Measurements from ENCODE around the gene GARIN5A.

Gene GARIN5A

GRCh38 chr19:50507376-50507775 lies 30.7 kb upstream of the GARIN5A start:
- DNase-seq (ENCODE audit: low read depth): no peak

GRCh38 chr19:50506700-50507099 lies 30.1 kb upstream of the GARIN5A start:
- TF ChIP-seq CTCF (conservative IDR thresholded peaks at IDR 0.05; ENCODE audit: low read length): no peak
- H3K4me3 ChIP-seq (ENCODE audit: low read length): no peak overlapping the region
- DNase-seq (ENCODE audit: low read depth): no peak

More at GRCh38 chr19:50507376-50507775, 30.7 kb upstream of the GARIN5A start:
- H3K4me3 ChIP-seq (ENCODE audit: low read length): no peak overlapping the region
- no peak for TF ChIP-seq CTCF (conservative IDR thresholded peaks at IDR 0.05; ENCODE audit: low read length)

GRCh38 chr19:50505856-50506611 lies 29.4 kb upstream of the GARIN5A start:
- DNase-seq (ENCODE audit: low read depth): no peak
- TF ChIP-seq CTCF (conservative IDR thresholded peaks at IDR 0.05; ENCODE audit: low read length): no peak

GRCh38 chr19:50501568-50502475 lies 25.2 kb upstream of the GARIN5A start:
- no peak overlapping the region for H3K4me3 ChIP-seq (ENCODE audit: low read length)
- TF ChIP-seq CTCF (conservative IDR thresholded peaks at IDR 0.05; ENCODE audit: low read length): no peak
- no peak for DNase-seq (ENCODE audit: low read depth)

More at GRCh38 chr19:50505856-50506611, 29.4 kb upstream of the GARIN5A start:
- no peak overlapping the region for H3K4me3 ChIP-seq (ENCODE audit: low read length)

GRCh38 chr19:50501186-50501567 lies 24.5 kb upstream of the GARIN5A start:
- no peak for TF ChIP-seq CTCF (conservative IDR thresholded peaks at IDR 0.05; ENCODE audit: low read length)
- DNase-seq (ENCODE audit: low read depth): no peak
- no peak overlapping the region for H3K4me3 ChIP-seq (ENCODE audit: low read length)

- no peak for TF ChIP-seq CTCF (conservative IDR thresholded peaks at IDR 0.05; ENCODE audit: low read length)
- H3K4me3 ChIP-seq (ENCODE audit: low read length): no peak overlapping the region
- no peak for DNase-seq (ENCODE audit: low read depth)
Measured at GRCh38 chr19:50500753-50501151, 24.1 kb upstream of the GARIN5A start.
